Spleen (tissue), 11 donors: ENCODE measurements around the gene SOD2. TPM values are rescaled to one million over a fixed set of nuclear protein-coding genes. Genes with fewer than 3 reads are reported as not detected.
"Not testable (repeated sequence)": the region's sequence is repeated elsewhere in the genome, so short reads cannot be mapped to it uniquely, and the experiment has no call there.

Experiments
- DNase-seq: peaks from one replicate; pipeline ENCODE4 v3.0.0-alpha.2; 2020
- H3K27ac ChIP-seq, 8 donors: fragments of 200-600 bp; sonication (generic) in 7 of 8; 1 replicate in 4 of 8; 2 replicates in 4 of 8; pipeline versions ENCODE4 v1.5.0 to v1.8.0; 2016 to 2021; ENCODE audit warnings: inconsistent platforms in 4 of 8, mild to moderate bottlenecking in 4 of 8, moderate library complexity in 1 of 8
- H3K27me3 ChIP-seq, 7 donors: fragments of 200-600 bp; sonication (generic) in 6 of 7; replicated peaks in 1 of 7; 1 replicate in 4 of 7; 2 replicates in 3 of 7; pipeline versions ENCODE4 v1.5.0 to v1.8.0; 2016 to 2021; ENCODE audit warnings: inconsistent platforms in 3 of 7, mild to moderate bottlenecking in 1 of 7
- H3K36me3 ChIP-seq, 6 donors: fragments of 200-600 bp; sonication (generic) in 5 of 6; 1 replicate in 4 of 6; 2 replicates in 2 of 6; pipeline versions ENCODE4 v1.5.0 to v1.8.0; 2016 to 2021; ENCODE audit warnings: inconsistent platforms in 2 of 6
- H3K4me1 ChIP-seq, 6 donors: fragments of 200-600 bp; sonication (generic) in 5 of 6; 1 replicate in 3 of 6; 2 replicates in 3 of 6; pipeline versions ENCODE4 v1.5.0 to v1.8.0; 2016 to 2021; ENCODE audit warnings: inconsistent platforms in 3 of 6
- H3K4me3 ChIP-seq, 8 donors: fragments of 200-600 bp; sonication (generic) in 7 of 8; 1 replicate in 4 of 8; 2 replicates in 4 of 8; pipeline versions ENCODE4 v1.5.0 to v1.8.0; 2016 to 2021; ENCODE audit warnings: inconsistent platforms in 4 of 8, mild to moderate bottlenecking in 4 of 8, moderate library complexity in 2 of 8
- H3K9me3 ChIP-seq, 8 donors: fragments of 200-600 bp; sonication (generic) in 7 of 8; 1 replicate in 4 of 8; 2 replicates in 4 of 8; pipeline versions ENCODE4 v1.5.0 to v1.8.0; 2016 to 2021; ENCODE audit warnings: inconsistent platforms in 4 of 8
- POLR2A ChIP-seq, 3 donors: fragments of 450-650 bp; IDR thresholded peaks; one replicate each; pipeline ENCODE4 v1.5.1; 2017; ENCODE audit warnings: antibody characterized with exemption in 3 of 3, mild to moderate bottlenecking in 1 of 3
- POLR2AphosphoS5 ChIP-seq, 3 donors: sonication (generic); formaldehyde crosslinking; IDR thresholded peaks; one replicate each; pipeline ENCODE4 v1.5.1; 2017; ENCODE audit warnings: antibody characterized with exemption in 3 of 3
- WGBS, 5 donors: extraction: QIAGEN DNeasy Blood & Tissue Kit in 3 of 5; methylation state at CpG; one replicate each; pipeline versions ENCODE4 v1.1.5 to v1.1.7; 2013 to 2018; 5-methylcytosine and 5-hydroxymethylcytosine counted together
- intact Hi-C: fragments of 100-400 bp; cut with DNase I; formaldehyde crosslinking; loops from one replicate; pipeline ENCODE4 v1.15.0; 2023; ENCODE audit warnings: low total_unique reads
- polyA plus RNA-seq, 3 donors: library from polyadenylated mRNA; stranded (reverse); fragments of 200-250 nt; gene quantifications; one replicate each; pipeline ENCODE4 v1.2.1, GENCODE V29; 2013
- total RNA-seq, 7 donors: library from RNA; depleted of rRNA in 3 of 7; stranded (reverse); fragments of >200 nt in 3 of 7; fragmentation: NEBNext Ultra II Directional in 4 of 7; extraction: Animal tissue kit (Norgen Biotek cat#: 25700) in 4 of 7; gene quantifications; one replicate each; pipeline versions ENCODE4 v1.1.0 to v1.2.1, GENCODE V29; 2016 to 2021
- TF ChIP-seq, protein P1 (sequence below), 11 experiments: fragments of 200-600 bp in 7 of 11; fragments of 450-650 bp in 4 of 11; sonication (generic) in 4 of 11; IDR thresholded peaks in 8 of 11; conservative IDR thresholded peaks in 3 of 11; 1 replicate in 7 of 11; 2 replicates in 4 of 11; pipeline versions ENCODE4 v1.4.0 to v1.8.0; 2016 to 2021; ENCODE audit warnings: antibody characterized with exemption in 11 of 11, inconsistent platforms in 4 of 11, mild to moderate bottlenecking in 1 of 11
- donor health status: healthy with polysubstance abuse.
- donor health status: DM: no; HTN: no; CAD: no; lungs with moderate emphysema.
- donor health status: DM: no; HTN: no; CAD: no.
- donor health status: Bipolar disorder and iron deficiency.
- donor health status: healthy.
- donor health status: DM: no; HTN: no; CAD: no.
- donor health status: DM: yes; HTN: yes; CAD: no.

Gene SOD2
- total and polyA plus RNA-seq, 10 donors: 60.3 to 463 (median 249) TPM

DNA sequence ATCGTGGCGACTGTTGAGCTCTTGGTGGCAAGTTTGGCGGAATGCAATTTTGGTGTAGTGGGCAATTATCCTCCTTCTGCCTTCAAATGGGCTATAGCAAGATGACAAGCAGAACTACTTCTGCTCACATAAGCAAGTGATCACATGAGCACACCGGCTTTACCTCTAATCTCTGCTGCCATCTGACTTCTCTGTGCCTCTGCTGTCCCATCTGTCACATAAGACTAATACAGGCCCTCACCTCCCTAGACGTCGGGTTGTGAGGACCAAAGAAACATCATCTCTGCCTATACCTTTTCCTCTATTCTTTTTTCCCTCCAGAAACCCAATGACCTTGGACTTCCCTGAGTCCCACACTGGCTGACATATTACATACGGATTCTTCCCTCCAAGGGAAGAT is 20.9 kb upstream of the SOD2 start:
- H3K4me3 ChIP-seq: peak overlapping the region in 1 of 8 donors; percentile 18
- TF ChIP-seq, protein P1, sequence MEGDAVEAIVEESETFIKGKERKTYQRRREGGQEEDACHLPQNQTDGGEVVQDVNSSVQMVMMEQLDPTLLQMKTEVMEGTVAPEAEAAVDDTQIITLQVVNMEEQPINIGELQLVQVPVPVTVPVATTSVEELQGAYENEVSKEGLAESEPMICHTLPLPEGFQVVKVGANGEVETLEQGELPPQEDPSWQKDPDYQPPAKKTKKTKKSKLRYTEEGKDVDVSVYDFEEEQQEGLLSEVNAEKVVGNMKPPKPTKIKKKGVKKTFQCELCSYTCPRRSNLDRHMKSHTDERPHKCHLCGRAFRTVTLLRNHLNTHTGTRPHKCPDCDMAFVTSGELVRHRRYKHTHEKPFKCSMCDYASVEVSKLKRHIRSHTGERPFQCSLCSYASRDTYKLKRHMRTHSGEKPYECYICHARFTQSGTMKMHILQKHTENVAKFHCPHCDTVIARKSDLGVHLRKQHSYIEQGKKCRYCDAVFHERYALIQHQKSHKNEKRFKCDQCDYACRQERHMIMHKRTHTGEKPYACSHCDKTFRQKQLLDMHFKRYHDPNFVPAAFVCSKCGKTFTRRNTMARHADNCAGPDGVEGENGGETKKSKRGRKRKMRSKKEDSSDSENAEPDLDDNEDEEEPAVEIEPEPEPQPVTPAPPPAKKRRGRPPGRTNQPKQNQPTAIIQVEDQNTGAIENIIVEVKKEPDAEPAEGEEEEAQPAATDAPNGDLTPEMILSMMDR (IDR thresholded peaks at IDR 0.05 in 8 of 11, conservative IDR thresholded peaks at IDR 0.05 in 3 of 11): no peak
- TF ChIP-seq POLR2AphosphoS5 (IDR thresholded peaks at IDR 0.05) (no peak), POLR2A (IDR thresholded peaks at IDR 0.05) (no peak)
- H3K4me1 ChIP-seq: peaks cover 4 to 35% (median 19%) of the 10 kb centered on the region in 6 donors
- no peaks in the 10 kb centered on the region for H3K36me3 ChIP-seq
- intact Hi-C loops: no loop called here
- WGBS, 5 donors: 93 to 96% (median 95%) methylated on average over 7 of the region's 7 CpGs
- no peaks in the 10 kb centered on the region for H3K9me3 ChIP-seq
- DNase-seq: no peak
- H3K27ac ChIP-seq: peak overlapping the region in 3 of 8 donors; percentile 75 to 88 (median 79)
- H3K27me3 ChIP-seq: no peaks in the 10 kb centered on the region

DNA sequence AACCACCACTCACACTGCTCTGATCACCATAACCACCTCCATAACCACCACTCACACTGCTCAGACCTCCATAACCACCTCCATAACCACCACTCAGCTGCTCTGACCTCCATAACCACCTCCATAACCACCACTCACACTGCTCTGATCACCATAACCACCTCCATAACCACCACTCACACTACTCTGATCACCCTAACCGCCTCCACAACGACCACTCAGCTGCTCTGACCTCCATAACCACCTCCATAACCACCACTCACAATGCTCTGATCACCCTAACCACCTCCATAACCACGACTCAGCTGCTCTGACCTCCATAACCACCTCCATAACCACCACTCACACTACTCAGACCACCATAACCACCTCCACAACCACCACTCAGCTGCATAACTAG is 19.3 kb upstream of the SOD2 start:
- H3K4me3 ChIP-seq, DNase-seq, intact Hi-C loops, H3K27me3 ChIP-seq, H3K27ac ChIP-seq, H3K36me3 ChIP-seq, H3K9me3 ChIP-seq: not testable (repeated sequence)
- WGBS, 5 donors: 86 to 91% (median 87%) methylated on average over 3 of the region's 3 CpGs
- H3K4me1 ChIP-seq: peaks cover 4 to 33% (median 19%) of the 10 kb centered on the region in 6 donors

DNA sequence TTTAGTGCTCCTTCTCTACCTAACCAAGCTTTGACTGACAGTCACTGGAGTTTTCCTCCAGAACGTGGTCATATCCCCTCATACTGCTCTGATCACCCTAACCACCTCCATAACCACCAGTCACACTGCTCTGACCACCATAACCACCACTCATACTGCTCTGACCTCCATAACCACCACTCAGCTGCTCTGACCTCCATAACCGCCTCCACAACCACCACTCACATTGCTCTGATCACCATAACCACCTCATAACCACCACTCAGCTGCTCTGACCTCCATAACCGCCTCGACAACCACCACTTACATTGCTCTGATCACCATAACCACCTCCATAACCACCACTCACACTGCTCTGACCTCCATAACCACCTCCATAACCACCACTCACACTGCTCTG is 17.6 kb upstream of the SOD2 start:
- H3K27ac ChIP-seq, H3K27me3 ChIP-seq, H3K9me3 ChIP-seq, intact Hi-C loops, H3K36me3 ChIP-seq, DNase-seq, H3K4me3 ChIP-seq: not testable (repeated sequence)
- H3K4me1 ChIP-seq: peaks cover 0 to 15% (median 4%) of the 10 kb centered on the region in 6 donors
- WGBS, 5 donors: 75 to 90% (median 83%) methylated on average over 4 of the region's 4 CpGs

DNA sequence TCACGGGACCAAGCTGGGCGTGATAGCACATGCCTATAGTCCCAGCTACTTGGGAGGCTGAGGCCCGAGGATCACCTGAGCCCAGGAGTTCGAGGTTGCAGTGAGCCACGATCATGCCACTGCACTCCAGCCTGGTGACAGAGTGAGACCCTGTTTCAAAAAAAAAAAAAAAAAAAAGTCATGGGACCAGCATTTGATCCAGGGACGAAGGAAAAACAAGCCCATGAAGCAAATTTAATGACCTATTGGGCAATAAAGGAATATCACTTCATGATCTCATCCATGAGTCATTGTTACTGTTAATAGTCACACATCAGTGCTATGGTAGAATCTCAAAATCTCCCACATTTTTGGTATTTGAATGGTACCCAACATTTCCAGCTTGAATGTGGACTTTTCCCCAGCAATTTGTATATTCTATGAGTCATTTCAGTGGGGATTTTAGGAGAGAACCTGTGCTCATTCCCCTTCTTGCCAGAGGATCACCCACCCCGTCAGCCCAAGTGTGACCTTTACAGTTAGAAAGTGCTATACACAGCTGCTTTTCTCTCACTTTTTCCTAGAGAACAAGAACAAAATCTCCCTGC is 8.5 kb upstream of the SOD2 start:
- DNase-seq: no peak
- H3K36me3 ChIP-seq: no peaks in the 10 kb centered on the region
- no peak overlapping the region for H3K4me3 ChIP-seq
- intact Hi-C loops: no loop called here
- TF ChIP-seq, protein P1 (IDR thresholded peaks at IDR 0.05 in 8 of 11, conservative IDR thresholded peaks at IDR 0.05 in 3 of 11): no peak
- TF ChIP-seq POLR2AphosphoS5 (IDR thresholded peaks at IDR 0.05): no peak
- TF ChIP-seq POLR2A (IDR thresholded peaks at IDR 0.05): no peak
- peak overlapping the region in 5 of 8 donors; percentile 16 to 66 (median 25) for H3K27ac ChIP-seq
- peaks cover 0 to 21% (median 11%) of the 10 kb centered on the region in 6 donors for H3K4me1 ChIP-seq
- H3K9me3 ChIP-seq: peaks cover 0 to 6% (median 0%) of the 10 kb centered on the region in 8 donors
- WGBS, 5 donors: 77 to 85% (median 82%) methylated on average over 7 of the region's 7 CpGs
- no peaks in the 10 kb centered on the region for H3K27me3 ChIP-seq

DNA sequence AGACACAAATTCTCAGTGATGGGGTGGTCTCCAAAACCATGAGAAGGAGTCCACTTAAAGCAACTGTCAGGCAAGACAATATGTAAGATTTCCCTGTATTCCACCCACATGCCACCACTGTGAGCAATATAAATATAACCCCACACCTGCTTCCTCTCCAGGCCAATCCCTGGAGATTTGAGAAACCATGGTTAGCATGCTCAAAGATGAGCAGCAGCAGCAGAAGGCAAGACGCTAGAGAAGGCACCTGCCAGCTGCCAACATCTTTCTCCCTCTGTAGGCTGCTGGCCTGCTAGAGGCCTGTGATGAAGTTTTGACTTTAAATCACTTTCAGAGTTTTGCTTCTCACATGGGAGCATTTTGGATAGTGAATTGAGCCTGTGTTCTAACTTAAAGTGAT is 7.9 kb upstream of the SOD2 start:
- H3K27me3 ChIP-seq: no peaks in the 10 kb centered on the region
- peak overlapping the region in 4 of 8 donors; percentile 20 to 66 (median 34) for H3K27ac ChIP-seq
- no peaks in the 10 kb centered on the region for H3K36me3 ChIP-seq
- WGBS, 5 donors: 45 to 57% (median 48%) methylated on average over 1 of the region's 1 CpG
- DNase-seq: no peak
- peaks cover 0 to 21% (median 11%) of the 10 kb centered on the region in 6 donors for H3K4me1 ChIP-seq
- peaks cover 0 to 6% (median 0%) of the 10 kb centered on the region in 8 donors for H3K9me3 ChIP-seq
- no peak overlapping the region for H3K4me3 ChIP-seq
- intact Hi-C loops: no loop called here
- no peak for TF ChIP-seq POLR2A (IDR thresholded peaks at IDR 0.05)
- TF ChIP-seq, protein P1 (IDR thresholded peaks at IDR 0.05 in 8 of 11, conservative IDR thresholded peaks at IDR 0.05 in 3 of 11): no peak
- no peak for TF ChIP-seq POLR2AphosphoS5 (IDR thresholded peaks at IDR 0.05)
